Measurements from ENCODE around the gene PTPRR.

PTPRR gene

DNA sequence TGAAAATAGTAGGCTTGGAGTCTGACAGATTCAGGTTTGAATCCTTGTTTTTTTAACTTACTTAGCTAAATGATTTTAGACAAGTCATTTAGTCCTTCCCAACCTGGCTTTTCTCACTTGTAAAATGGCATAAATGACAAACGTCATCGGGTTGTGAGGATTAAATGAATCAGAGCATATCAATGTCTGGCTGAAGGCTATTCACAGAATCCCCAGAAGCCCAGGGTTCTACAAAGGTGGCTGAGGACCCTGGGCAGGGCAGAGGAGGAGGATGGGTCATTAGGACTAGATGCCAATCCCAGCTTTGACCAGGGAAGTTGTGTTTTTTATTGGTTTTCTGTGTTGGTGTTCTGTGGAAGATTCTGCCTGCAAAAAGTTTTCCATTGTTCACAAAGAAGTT, 275.7 kb downstream of the PTPRR start:
- H3K9me3 ChIP-seq (ENCODE audit: control insufficient read depth, insufficient read depth, low read length) = no peaks in the 10 kb centered on the region
- no peaks in the 10 kb centered on the region for H3K27me3 ChIP-seq (ENCODE audit: control insufficient read depth, insufficient read depth, low read length)
- no peaks in the 10 kb centered on the region for H3K4me1 ChIP-seq (ENCODE audit: control insufficient read depth, insufficient read depth, low read length)
- no peaks in the 10 kb centered on the region for H3K36me3 ChIP-seq (ENCODE audit: control insufficient read depth, insufficient read depth, low read length)
- no peak overlapping the region for H3K4me3 ChIP-seq (ENCODE audit: low read depth, low read length)
- H3K9ac ChIP-seq (ENCODE audit: low read depth, low read length) = no peak overlapping the region

DNA sequence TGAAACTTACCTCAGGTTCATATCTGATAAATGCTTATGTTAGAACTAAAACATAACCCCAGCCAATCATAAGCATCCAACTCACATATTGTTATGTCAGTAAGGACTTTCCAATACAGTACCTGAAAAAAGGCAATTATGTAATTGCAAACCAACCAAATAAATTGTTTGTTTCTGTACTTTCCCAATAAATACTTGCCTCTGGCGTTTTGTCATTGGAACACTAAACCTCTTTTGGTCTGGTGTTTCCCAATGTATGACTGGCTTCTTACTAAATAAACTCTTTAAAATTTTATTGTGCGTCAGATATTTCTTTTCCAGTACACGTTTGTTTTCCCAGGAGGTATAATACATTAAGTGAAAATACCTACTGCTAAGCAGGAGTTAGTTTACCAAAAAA, 276.6 kb downstream of the PTPRR start:
- Histone ChIP-seq H3K27me3 (ENCODE audit: control insufficient read depth, insufficient read depth, low read length) (no peaks in the 10 kb centered on the region), H3K4me1 (ENCODE audit: control insufficient read depth, insufficient read depth, low read length) (no peaks in the 10 kb centered on the region), H3K4me3 (ENCODE audit: low read depth, low read length) (no peak overlapping the region), H3K9me3 (ENCODE audit: control insufficient read depth, insufficient read depth, low read length) (no peaks in the 10 kb centered on the region), H3K36me3 (ENCODE audit: control insufficient read depth, insufficient read depth, low read length) (no peaks in the 10 kb centered on the region), H3K9ac (ENCODE audit: low read depth, low read length) (no peak overlapping the region)

DNA sequence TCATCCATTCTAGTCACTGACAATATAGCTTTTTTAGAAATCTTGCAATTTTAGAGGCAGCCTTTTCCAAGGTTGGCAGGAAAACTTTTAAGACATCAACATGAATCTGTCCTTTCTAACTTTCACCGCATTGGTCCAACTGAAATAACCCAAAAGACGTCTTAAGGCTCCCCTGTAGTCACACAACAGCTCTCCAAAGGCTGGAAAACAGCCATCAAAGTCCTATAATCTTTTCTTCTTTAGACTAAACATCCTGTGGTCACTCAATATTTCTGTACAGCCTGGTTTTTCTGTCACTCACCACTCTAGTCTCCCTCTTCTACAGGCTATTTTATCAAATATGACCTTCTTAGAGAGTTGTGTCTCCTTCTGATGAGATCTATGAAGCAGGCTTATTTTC, 278.8 kb downstream of the PTPRR start:
- no peaks in the 10 kb centered on the region for H3K9me3 ChIP-seq (ENCODE audit: control insufficient read depth, insufficient read depth, low read length)
- H3K4me1 ChIP-seq (ENCODE audit: control insufficient read depth, insufficient read depth, low read length) = no peaks in the 10 kb centered on the region
- no peaks in the 10 kb centered on the region for H3K36me3 ChIP-seq (ENCODE audit: control insufficient read depth, insufficient read depth, low read length)

DNA sequence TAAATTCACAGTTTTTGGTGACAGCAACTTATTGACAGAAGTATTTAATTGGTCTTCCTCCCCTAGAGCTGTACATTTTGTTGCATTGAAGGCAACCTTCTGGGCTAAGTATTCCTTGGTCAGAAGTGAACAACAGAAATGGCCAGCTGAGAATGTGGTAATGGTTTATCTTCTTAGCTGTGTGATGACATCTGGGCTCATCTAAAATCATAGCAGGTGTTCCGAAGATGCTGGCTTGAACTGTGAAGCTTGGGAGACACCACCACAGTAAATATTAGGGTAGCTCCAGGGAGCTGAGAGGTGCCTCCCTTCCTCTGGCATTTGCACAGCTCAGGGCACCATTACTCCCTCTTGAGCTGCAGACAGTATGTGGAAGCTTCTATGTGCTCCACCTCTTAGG, 279.6 kb downstream of the PTPRR start:
- Histone ChIP-seq H3K36me3 (ENCODE audit: control insufficient read depth, insufficient read depth, low read length) (no peaks in the 10 kb centered on the region), H3K27me3 (ENCODE audit: control insufficient read depth, insufficient read depth, low read length) (no peaks in the 10 kb centered on the region), H3K9me3 (ENCODE audit: control insufficient read depth, insufficient read depth, low read length) (no peaks in the 10 kb centered on the region), H3K4me3 (ENCODE audit: low read depth, low read length) (no peak overlapping the region), H3K9ac (ENCODE audit: low read depth, low read length) (no peak overlapping the region), H3K4me1 (ENCODE audit: control insufficient read depth, insufficient read depth, low read length) (no peaks in the 10 kb centered on the region)

More for the DNA sequence above, 278.8 kb downstream of the PTPRR start:
- H3K27me3 ChIP-seq (ENCODE audit: control insufficient read depth, insufficient read depth, low read length) = no peaks in the 10 kb centered on the region
- no peak overlapping the region for H3K9ac ChIP-seq (ENCODE audit: low read depth, low read length)
- H3K4me3 ChIP-seq (ENCODE audit: low read depth, low read length) = no peak overlapping the region

DNA sequence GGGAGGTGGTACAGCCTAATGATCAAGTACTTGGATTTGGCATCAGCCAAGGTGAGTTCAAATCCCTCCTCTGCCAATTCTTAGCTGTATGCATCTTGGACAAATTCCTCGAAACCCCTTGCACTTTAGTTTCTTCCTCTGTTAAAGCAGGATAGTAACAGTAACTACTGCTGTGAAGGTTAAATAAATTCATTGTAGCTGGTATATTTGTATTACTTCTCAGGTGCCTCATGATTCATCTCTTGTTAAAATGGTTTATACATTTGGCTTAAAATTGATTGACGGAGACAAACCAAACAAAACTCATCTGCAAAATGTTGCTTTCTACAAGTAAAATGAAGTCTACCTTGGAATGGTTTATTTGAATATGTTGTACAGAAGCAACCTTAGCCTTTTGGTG, 281.0 kb downstream of the PTPRR start:
- Histone ChIP-seq H3K9me3 (ENCODE audit: control insufficient read depth, insufficient read depth, low read length) (no peaks in the 10 kb centered on the region), H3K36me3 (ENCODE audit: control insufficient read depth, insufficient read depth, low read length) (no peaks in the 10 kb centered on the region), H3K27me3 (ENCODE audit: control insufficient read depth, insufficient read depth, low read length) (no peaks in the 10 kb centered on the region), H3K9ac (ENCODE audit: low read depth, low read length) (no peak overlapping the region), H3K4me1 (ENCODE audit: control insufficient read depth, insufficient read depth, low read length) (no peaks in the 10 kb centered on the region), H3K4me3 (ENCODE audit: low read depth, low read length) (no peak overlapping the region)

DNA sequence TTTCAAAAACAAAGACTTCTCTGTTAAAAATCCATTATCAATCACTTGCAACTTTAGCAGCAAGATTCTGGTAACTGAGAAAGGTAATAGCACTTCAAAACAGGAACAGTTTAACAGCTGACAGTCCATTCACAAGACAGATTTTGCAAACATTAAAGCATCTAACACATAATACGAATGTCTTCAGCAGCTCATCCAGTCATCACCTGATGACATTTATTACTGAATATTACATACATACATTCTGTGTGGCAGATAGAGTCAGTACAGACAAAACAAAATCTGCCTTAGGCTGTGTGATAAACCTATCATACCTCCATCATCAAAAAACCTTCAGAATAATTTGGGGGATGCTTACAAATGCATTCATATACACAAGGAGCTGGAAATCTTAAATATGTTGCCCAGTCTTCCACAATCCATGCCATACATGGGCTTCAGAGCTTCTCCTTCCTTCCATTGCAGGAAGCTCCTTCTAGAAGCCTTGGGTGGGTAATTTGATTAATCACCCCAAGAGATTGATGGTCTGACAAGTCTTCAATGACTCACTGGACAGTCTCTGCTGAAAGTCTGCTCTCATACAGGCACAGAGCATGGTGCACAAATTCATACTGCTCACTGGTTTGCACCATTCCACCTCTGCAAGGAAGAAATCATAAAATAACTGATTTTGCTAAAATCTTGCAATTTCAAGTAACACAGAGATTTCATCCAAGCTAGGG, 281.7 kb downstream of the PTPRR start:
- H3K9ac ChIP-seq (ENCODE audit: low read depth, low read length) = no peak overlapping the region
- no peak overlapping the region for H3K4me3 ChIP-seq (ENCODE audit: low read depth, low read length)
- no peaks in the 10 kb centered on the region for H3K4me1 ChIP-seq (ENCODE audit: control insufficient read depth, insufficient read depth, low read length)
- H3K9me3 ChIP-seq (ENCODE audit: control insufficient read depth, insufficient read depth, low read length) = no peaks in the 10 kb centered on the region
- no peaks in the 10 kb centered on the region for H3K36me3 ChIP-seq (ENCODE audit: control insufficient read depth, insufficient read depth, low read length)
- H3K27me3 ChIP-seq (ENCODE audit: control insufficient read depth, insufficient read depth, low read length) = no peaks in the 10 kb centered on the region

DNA sequence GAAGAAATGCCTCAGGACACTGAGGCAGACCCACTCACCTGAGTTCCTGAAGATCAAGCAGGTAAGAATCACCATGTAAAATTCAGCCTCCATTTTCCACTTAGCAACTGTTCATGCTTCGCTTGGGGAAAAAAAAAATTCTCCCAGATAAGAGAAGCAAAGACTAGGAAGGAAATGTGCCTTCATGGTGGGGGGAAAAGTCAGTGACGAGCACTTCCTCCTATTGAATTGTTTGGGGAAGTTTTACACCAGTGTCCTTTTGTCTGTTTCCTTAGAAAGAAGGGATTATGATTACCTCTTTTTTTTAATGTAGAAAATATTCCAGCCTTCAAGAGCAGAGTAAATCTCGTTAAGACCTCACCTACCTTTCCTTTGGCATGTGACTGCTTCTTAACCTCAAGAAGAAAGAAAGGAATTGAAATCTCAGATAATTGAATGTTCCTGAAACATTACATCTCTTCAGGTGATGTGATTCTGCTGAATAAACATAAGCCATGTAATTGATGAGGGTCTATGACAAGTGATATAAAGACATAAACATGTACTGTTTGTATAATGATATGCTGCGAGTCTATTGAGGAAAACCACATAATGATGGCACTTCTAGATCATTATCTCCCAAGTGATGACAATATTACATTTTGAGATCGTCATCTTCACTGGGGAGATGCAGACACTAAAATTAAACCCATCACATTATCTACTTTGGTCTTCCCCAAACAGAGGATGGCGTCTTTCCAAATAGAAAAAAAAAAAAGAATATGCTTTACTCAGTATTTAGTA, 283.0 kb downstream of the PTPRR start, which contains the start of gene PTPRB:
Gene PTPRB, minus strand, starts transcription at position 127 of the 783 bp plus-strand sequence. Its CDS starts 34 bp downstream, at position 93.
- H3K36me3 ChIP-seq (ENCODE audit: control insufficient read depth, insufficient read depth, low read length) = no peaks in the 10 kb centered on the region
- no peaks in the 10 kb centered on the region for H3K9me3 ChIP-seq (ENCODE audit: control insufficient read depth, insufficient read depth, low read length)
- H3K9ac ChIP-seq (ENCODE audit: low read depth, low read length) = no peak within 1 kb of the TSS
- H3K27me3 ChIP-seq (ENCODE audit: control insufficient read depth, insufficient read depth, low read length) = no peaks in the 10 kb centered on the region
- no peak within 1 kb of the TSS for H3K4me3 ChIP-seq (ENCODE audit: low read depth, low read length)
- no peaks in the 10 kb centered on the region for H3K4me1 ChIP-seq (ENCODE audit: control insufficient read depth, insufficient read depth, low read length)

DNA sequence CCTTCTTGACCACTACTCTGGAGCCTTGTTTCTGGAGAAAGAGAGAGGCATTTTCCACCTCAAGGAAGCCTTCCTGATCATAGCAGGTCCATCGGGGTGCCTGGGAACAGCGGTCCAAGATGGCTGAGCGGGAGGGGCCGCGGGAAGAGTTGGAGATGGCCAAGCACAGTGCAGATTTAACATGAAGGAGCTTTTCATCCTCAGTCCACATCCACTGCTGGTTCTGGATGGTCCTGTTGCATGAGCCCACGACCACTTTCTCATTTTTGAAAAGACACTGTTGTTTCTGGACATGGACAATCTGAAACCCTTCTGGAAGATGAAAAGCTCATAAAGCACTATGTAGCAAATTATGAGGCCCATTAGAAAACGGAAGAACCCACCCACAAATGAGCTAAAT, 284.8 kb downstream of the PTPRR start:
- no peaks in the 10 kb centered on the region for H3K4me1 ChIP-seq (ENCODE audit: control insufficient read depth, insufficient read depth, low read length)
- H3K9ac ChIP-seq (ENCODE audit: low read depth, low read length) = no peak overlapping the region
- H3K9me3 ChIP-seq (ENCODE audit: control insufficient read depth, insufficient read depth, low read length) = no peaks in the 10 kb centered on the region
- H3K36me3 ChIP-seq (ENCODE audit: control insufficient read depth, insufficient read depth, low read length) = no peaks in the 10 kb centered on the region
- H3K4me3 ChIP-seq (ENCODE audit: low read depth, low read length) = no peak overlapping the region
- H3K27me3 ChIP-seq (ENCODE audit: control insufficient read depth, insufficient read depth, low read length) = no peaks in the 10 kb centered on the region

DNA sequence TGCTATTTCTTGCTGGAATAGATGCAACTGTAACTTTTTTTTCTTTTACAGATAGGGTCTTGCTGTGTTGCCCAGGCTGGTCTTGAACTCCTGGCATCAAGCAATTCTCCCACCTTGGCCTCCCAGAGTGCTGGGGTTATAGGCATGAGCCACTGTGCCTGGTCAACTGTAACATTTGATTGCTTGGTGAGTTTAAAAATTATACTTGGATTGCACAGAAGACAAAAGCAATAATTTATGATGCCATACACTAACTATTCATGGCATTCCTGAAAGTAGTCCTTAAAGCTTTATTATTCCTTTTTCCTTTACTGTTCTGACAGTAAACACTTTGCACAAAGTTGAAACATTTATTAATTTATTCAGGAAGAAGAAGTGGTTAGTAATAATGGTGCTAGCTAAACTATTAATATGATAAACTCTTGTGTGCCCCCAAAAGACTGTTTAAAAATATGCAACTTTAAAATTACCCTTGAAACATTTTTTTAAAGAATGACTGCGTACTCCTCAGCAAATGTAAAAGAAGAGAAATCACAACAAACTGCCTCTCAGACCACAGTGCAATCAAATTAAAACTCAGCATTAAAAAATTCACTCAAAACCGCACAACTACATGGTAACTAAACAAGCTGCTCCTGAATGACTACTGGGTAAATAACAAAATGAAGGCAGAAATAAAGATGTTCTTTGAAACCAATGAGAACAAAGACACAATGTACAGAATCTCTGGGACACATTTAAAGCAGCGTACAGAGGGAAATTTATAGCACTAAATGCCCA, 291.6 kb downstream of the PTPRR start:
- no peaks in the 10 kb centered on the region for H3K4me1 ChIP-seq (ENCODE audit: control insufficient read depth, insufficient read depth, low read length)
- H3K9me3 ChIP-seq (ENCODE audit: control insufficient read depth, insufficient read depth, low read length) = no peaks in the 10 kb centered on the region

DNA sequence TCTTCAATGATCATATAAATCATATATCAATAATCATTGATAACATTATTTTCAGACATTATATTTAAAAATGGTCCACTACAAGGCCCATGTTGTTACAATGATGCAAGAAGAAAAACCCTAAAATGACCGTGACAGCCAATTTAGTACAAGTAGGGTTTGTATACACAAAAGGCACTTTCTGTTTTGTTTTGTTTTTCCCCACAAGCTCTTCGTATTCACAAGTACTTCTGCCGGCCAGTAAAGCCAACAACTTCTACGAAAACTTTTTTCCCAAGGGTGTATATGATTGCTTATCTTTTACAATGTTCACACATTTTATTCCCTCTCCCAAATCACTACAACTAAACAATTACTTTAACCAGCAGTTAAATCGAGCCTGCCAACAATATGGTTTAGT, 292.9 kb downstream of the PTPRR start:
- Histone ChIP-seq H3K9ac (ENCODE audit: low read depth, low read length) (no peak overlapping the region), H3K36me3 (ENCODE audit: control insufficient read depth, insufficient read depth, low read length) (no peaks in the 10 kb centered on the region), H3K9me3 (ENCODE audit: control insufficient read depth, insufficient read depth, low read length) (no peaks in the 10 kb centered on the region), H3K4me3 (ENCODE audit: low read depth, low read length) (no peak overlapping the region), H3K27me3 (ENCODE audit: control insufficient read depth, insufficient read depth, low read length) (no peaks in the 10 kb centered on the region), H3K4me1 (ENCODE audit: control insufficient read depth, insufficient read depth, low read length) (no peaks in the 10 kb centered on the region)

More for the DNA sequence above, 291.6 kb downstream of the PTPRR start:
- Histone ChIP-seq H3K9ac (ENCODE audit: low read depth, low read length) (no peak overlapping the region), H3K27me3 (ENCODE audit: control insufficient read depth, insufficient read depth, low read length) (no peaks in the 10 kb centered on the region), H3K36me3 (ENCODE audit: control insufficient read depth, insufficient read depth, low read length) (no peaks in the 10 kb centered on the region), H3K4me3 (ENCODE audit: low read depth, low read length) (no peak overlapping the region)

DNA sequence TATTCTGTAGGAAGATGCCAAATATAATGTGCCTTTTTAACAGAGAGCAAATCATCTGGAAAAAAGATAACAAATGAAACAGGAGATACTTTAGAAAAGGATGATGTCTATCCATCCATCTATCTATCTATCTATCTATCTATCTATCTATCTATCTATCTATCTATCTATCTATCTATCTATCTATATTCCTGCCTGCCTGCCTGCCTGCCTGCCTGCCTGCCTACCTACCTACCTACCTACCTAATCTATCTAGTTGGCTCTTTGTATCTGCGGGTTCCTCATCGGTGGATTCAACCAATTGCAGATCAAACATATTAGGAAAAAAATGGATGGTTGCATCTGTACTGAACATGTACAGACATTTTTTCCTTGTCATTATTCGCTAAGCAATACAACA, 294.4 kb downstream of the PTPRR start:
- no peaks in the 10 kb centered on the region for H3K9me3 ChIP-seq (ENCODE audit: control insufficient read depth, insufficient read depth, low read length)
- H3K27me3 ChIP-seq (ENCODE audit: control insufficient read depth, insufficient read depth, low read length) = no peaks in the 10 kb centered on the region
- H3K9ac ChIP-seq (ENCODE audit: low read depth, low read length) = no peak overlapping the region
- no peak overlapping the region for H3K4me3 ChIP-seq (ENCODE audit: low read depth, low read length)
- H3K4me1 ChIP-seq (ENCODE audit: control insufficient read depth, insufficient read depth, low read length) = no peaks in the 10 kb centered on the region
- H3K36me3 ChIP-seq (ENCODE audit: control insufficient read depth, insufficient read depth, low read length) = no peaks in the 10 kb centered on the region

Measured in iPS-15b (cell line).